Activated T-helper 17 cell treated with anti-CD3 and anti-CD28 coated beads, Interleukin-2, amount 50 U/mL, for 72 hours (primary cell): ENCODE results near the gene COMMD1. TPM values are rescaled to one million over a fixed set of nuclear protein-coding genes. Genes with fewer than 3 reads are reported as not detected.

ENCODE experiments used
- total RNA-seq, 2 donors: library from RNA; stranded (reverse); gene quantifications; one replicate each; pipeline ENCODE4 v1.2.3, GENCODE V29; 2022

COMMD1 gene
- total RNA-seq, 2 donors from 2014 or later = 17.7 to 27.0 TPM

Other genes starting within 250 kb of the COMMD1 start
- 1 to 10 TPM; 8.7 to 9.8 TPM for gene FAM161A, start 51.6 kb upstream of the COMMD1 start, total RNA-seq
- gene CCT4, start 17.0 kb upstream of the COMMD1 start, total RNA-seq = 100 to 1,000 TPM; 207 to 369 TPM